Bronchial epithelial cell (primary cell): Measurements from ENCODE around the gene NELFB. TPM values are rescaled to one million over a fixed set of nuclear protein-coding genes. Genes with fewer than 3 reads are reported as not detected.
A peak's percentile ranks its signal among the peaks of the same experiment; 100 is the strongest.

ENCODE experiments used
- DNase-seq: peaks from one replicate; pipeline ENCODE4 v3.0.0-alpha.2; 2010; ENCODE audit warnings: low read depth
- FAIRE-seq: peaks from 2 replicates; lab custom pipeline; 2011; peaks lifted over from hg19 to GRCh38; lab: Jason Lieb, UNC
- H3K27me3 ChIP-seq: 2 replicates; pipeline ENCODE4 v1.5.1; 2011; ENCODE audit warnings: low read length; ENCODE audit not compliant: control insufficient read depth, insufficient read depth
- H3K36me3 ChIP-seq: 2 replicates; pipeline ENCODE4 v1.5.1; 2011; ENCODE audit warnings: low read length; ENCODE audit not compliant: control insufficient read depth, insufficient read depth
- H3K4me3 ChIP-seq: 2 replicates; pipeline ENCODE4 v1.5.1; 2011; ENCODE audit warnings: mild to moderate bottlenecking, low read depth, low read length, control low read depth
- total RNA-seq: library from RNA; depleted of rRNA; stranded (reverse); fragments of >200 nt; gene quantifications from 2 replicates; pipeline ENCODE4 v1.2.1, GENCODE V29; 2014
- TF ChIP-seq, protein P1 (sequence below): IDR thresholded peaks from 2 replicates; pipeline ENCODE4 v1.5.1; 2011; ENCODE audit warnings: mild to moderate bottlenecking, moderate library complexity, low read length, control low read depth, inconsistent platforms; ENCODE audit not compliant: insufficient read depth, severe bottlenecking

The NELFB gene
- 59.8 and 67.9 TPM in 2 replicates for total RNA-seq

DNA sequence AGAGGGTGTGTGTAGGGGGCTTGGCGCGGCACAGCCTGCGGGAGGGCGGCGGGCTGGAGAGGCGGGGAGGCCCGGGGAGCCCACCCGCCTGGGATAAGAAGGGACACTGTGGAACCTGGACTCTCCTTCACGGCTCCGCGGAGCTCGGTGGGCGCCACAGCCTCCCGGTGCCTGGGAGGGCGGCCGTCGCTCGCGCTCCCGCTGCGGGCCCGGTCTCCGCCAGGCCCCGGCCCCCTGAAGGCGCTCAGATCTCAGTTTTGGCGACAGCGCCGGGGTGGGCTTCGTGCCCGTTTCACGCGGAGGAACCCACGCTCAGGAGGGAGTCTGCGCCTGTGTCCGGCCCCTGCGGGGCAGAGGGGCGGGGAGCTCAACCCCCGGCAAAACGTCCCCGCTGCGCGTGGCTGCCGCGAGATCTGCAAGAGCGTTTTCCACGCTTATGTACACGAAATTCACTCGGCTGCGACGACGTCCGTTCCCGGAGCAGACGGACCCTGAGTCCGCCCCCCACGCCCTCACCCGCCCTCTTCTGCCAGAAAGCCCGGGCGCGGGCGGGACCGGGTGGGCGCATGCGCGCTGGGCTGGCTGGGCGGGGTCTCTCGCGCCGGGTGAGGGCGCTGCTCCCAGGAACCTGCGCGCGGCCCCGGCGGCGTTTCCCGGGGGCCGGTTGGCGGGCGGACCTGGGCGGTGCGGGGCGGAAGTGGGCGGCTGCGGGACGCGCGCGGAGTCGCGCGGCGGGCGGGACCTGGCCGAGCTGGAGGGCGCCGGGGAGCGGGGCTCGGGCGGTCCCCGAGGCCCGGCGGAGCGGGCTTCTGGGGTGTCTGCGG is at the start of gene NELFB:
NELFB (plus strand) TSS at position 704 of the 824 bp plus-strand sequence.
- TF ChIP-seq, protein P1, sequence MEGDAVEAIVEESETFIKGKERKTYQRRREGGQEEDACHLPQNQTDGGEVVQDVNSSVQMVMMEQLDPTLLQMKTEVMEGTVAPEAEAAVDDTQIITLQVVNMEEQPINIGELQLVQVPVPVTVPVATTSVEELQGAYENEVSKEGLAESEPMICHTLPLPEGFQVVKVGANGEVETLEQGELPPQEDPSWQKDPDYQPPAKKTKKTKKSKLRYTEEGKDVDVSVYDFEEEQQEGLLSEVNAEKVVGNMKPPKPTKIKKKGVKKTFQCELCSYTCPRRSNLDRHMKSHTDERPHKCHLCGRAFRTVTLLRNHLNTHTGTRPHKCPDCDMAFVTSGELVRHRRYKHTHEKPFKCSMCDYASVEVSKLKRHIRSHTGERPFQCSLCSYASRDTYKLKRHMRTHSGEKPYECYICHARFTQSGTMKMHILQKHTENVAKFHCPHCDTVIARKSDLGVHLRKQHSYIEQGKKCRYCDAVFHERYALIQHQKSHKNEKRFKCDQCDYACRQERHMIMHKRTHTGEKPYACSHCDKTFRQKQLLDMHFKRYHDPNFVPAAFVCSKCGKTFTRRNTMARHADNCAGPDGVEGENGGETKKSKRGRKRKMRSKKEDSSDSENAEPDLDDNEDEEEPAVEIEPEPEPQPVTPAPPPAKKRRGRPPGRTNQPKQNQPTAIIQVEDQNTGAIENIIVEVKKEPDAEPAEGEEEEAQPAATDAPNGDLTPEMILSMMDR = peak; percentile 9
- peaks cover 9% of the 10 kb centered on the region for H3K36me3 ChIP-seq
- DNase-seq = peak; percentile 48
- FAIRE-seq = no peak
- H3K27me3 ChIP-seq = no peaks in the 10 kb centered on the region
- H3K4me3 ChIP-seq = peak within 1 kb of the TSS; percentile 89

DNA sequence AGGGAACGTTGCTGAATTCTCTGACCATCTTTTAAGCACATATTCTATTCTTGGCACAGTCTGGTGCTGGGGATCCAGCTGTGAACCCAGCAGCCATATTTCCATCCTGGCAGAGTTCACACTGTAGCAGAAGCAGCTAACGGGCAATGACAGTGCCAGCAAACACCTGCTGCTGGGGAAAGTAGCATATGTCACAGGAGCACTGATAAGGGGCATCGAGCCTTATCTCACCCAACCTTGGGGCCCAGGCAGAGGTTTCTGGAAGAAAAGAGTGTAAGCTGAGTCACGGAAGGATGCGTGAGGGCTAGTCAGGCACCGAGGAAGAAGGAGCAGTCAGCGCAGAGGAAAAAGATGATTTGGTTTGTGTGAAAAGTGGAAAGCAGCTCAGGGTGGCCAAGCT is 48.5 kb upstream of the NELFB start:
- TF ChIP-seq, protein P1 = no peak
- DNase-seq (no peak), FAIRE-seq (no peak)
- H3K27me3 ChIP-seq = no peaks in the 10 kb centered on the region
- no peak overlapping the region for H3K4me3 ChIP-seq
- peaks cover 3% of the 10 kb centered on the region for H3K36me3 ChIP-seq

DNA sequence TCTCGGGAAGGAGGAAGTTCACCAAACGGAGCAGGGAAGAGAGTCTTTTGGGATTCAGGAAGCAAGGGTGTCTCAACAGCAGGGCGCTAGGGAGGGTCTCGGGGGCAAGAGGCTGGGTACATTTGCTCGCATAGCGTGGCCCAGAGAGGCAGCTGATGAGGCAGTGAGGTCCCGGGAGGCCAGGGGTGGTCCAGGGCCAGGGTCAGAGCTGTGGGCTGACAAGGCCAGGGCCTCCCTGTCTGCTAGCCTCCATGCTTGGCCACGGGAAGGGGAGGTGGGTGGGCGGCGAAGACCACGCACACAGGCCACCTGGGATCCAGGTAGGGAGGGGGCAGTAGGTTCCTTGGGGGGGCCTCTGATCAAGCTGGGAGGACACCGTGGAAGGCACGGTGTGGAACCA is 43.6 kb upstream of the NELFB start:
- Histone ChIP-seq H3K4me3 (no peak overlapping the region), H3K36me3 (peaks cover 9% of the 10 kb centered on the region), H3K27me3 (no peaks in the 10 kb centered on the region)
- no peak for FAIRE-seq
- TF ChIP-seq, protein P1 = no peak
- no peak for DNase-seq

DNA sequence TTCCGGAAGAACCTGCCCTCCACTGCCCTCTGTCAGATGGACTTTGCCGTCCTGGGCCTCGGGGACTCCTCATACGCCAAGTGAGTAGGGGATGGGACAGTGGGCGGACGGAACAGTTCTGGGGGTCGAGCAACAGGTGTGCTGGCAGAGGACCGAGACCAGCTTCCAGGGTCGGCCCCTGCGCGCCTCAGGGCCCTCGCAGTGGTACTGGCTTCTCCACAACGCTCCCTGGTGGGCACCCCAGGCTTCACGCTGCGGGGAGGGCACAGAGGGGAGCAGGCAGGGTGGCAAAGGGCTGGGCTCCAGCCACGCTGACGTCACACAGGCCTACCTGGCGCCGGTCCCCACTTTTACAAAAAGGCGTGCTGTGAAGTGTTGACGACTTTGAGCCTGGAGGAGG is 42.6 kb upstream of the NELFB start:
- Histone ChIP-seq H3K27me3 (no peaks in the 10 kb centered on the region), H3K4me3 (no peak overlapping the region), H3K36me3 (peaks cover 8% of the 10 kb centered on the region)
- no peak for FAIRE-seq
- TF ChIP-seq, protein P1 = no peak
- DNase-seq = no peak

DNA sequence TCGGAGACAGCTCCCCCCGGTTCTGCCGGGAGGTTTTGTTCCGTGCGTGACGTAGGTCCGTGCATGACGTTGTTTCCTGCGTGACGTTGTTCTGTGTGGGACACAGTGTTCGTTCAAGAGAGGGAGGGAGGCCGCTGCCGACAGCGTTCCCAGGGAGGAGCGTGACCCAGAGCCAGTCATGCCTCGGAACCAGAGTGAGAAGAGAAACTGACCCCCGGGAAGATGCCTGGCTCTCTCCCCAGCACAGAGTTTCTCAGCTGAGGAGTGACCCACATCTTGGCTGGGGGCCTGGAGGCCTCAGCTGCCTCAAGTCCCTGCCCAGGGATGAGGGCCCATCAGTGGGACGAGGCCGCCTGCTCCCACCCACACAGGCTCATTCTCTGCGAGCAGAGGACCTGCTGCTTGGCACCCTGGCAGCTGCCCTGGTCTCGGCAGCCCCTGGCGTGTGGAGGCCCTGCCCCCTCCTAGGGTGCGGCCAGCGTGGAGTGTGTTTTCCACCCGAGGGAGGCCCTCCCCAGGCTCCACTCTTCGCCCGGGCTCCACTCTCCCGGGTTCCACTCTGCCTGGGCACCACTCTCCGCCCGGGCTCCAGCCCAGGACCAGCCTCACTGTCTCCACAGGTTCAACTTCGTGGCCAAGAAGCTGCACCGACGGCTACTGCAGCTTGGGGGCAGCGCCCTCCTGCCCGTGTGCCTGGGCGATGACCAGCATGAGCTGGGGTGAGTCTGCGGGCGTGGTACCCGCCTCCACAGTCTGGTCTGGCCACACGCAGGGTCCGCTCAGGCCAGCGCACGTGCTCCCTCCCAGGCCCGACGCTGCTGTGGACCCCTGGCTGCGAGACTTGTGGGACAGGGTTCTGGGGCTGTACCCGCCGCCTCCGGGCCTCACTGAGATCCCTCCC is 41.7 kb upstream of the NELFB start:
- Histone ChIP-seq H3K36me3 (peaks cover 8% of the 10 kb centered on the region), H3K4me3 (no peak overlapping the region), H3K27me3 (no peaks in the 10 kb centered on the region)
- no peak for DNase-seq
- FAIRE-seq = no peak
- TF ChIP-seq, protein P1 = peak; percentile 35
